Activated naive CD4-positive, alpha-beta T cell (primary cell): ENCODE measurements around the gene ATXN10.

Experiments used
- DNase-seq, 4 experiments: peaks; one replicate each; lab custom pipeline; 2025; lab: John Stamatoyannopoulos, UW

Gene ATXN10

GRCh38 chr22:45860201-45860600 lies 188.6 kb downstream of the ATXN10 start:
- DNase-seq = no peak

- DNase-seq = no peak
These were observed 189.6 kb downstream of the ATXN10 start for GRCh38 chr22:45861259-45861658.

GRCh38 chr22:45863981-45864751 lies 192.5 kb downstream of the ATXN10 start:
- DNase-seq = peak; percentile 54 to 66 (median 60)

GRCh38 chr22:45864959-45865476 lies 193.4 kb downstream of the ATXN10 start:
- no peak for DNase-seq

- DNase-seq = no peak
These were observed 194.0 kb downstream of the ATXN10 start for GRCh38 chr22:45865561-45866125.

- DNase-seq = no peak
These were observed 194.6 kb downstream of the ATXN10 start for GRCh38 chr22:45866126-45866645.

- DNase-seq = no peak
These were observed 195.0 kb downstream of the ATXN10 start for GRCh38 chr22:45866646-45867117.

- no peak for DNase-seq
These were observed 195.7 kb downstream of the ATXN10 start for GRCh38 chr22:45867118-45867905.

- DNase-seq = no peak
These were observed 196.4 kb downstream of the ATXN10 start for GRCh38 chr22:45867906-45868555.

GRCh38 chr22:45868571-45869339 lies 197.1 kb downstream of the ATXN10 start:
- DNase-seq = no peak

- no peak for DNase-seq
These were observed 197.8 kb downstream of the ATXN10 start for GRCh38 chr22:45869340-45869847.

GRCh38 chr22:45870011-45870410 lies 198.4 kb downstream of the ATXN10 start:
- DNase-seq = no peak

- DNase-seq = no peak
These were observed 200.1 kb downstream of the ATXN10 start for GRCh38 chr22:45871721-45872120.

GRCh38 chr22:45872659-45873263 lies 201.1 kb downstream of the ATXN10 start:
- no peak for DNase-seq

- no peak for DNase-seq
These were observed 204.8 kb downstream of the ATXN10 start for GRCh38 chr22:45876136-45877035.

- no peak for DNase-seq
These were observed 205.4 kb downstream of the ATXN10 start for GRCh38 chr22:45877036-45877380.

GRCh38 chr22:45877651-45878050 lies 206.0 kb downstream of the ATXN10 start:
- DNase-seq = no peak

GRCh38 chr22:45878051-45878781 lies 206.6 kb downstream of the ATXN10 start:
- no peak for DNase-seq
